ENCODE results near the gene NPTX1. TPM values are rescaled to one million over a fixed set of nuclear protein-coding genes. Genes with fewer than 3 reads are reported as not detected.
A peak's percentile ranks its signal among the peaks of the same experiment; 100 is the strongest.

The NPTX1 gene
- total RNA-seq, 4 donors from 2014 or later: 0.21 to 0.59 TPM; not detected in 2

GRCh38 chr17:80424878-80425765 is 51.3 kb downstream of the NPTX1 start:
- H3K27ac ChIP-seq: no peak overlapping the region
- no peak for DNase-seq (ENCODE audit: low spot score in 2 of 2)
- 76 to 78% methylated on average over 22 to 24 of the region's 27 CpGs for WGBS, 2 donors
- no peak overlapping the region for H3K4me3 ChIP-seq
- no peaks in the 10 kb centered on the region for H3K27me3 ChIP-seq
- peaks cover 0 to 9% (median 3%) of the 10 kb centered on the region in 4 donors for H3K4me1 ChIP-seq
- no peaks in the 10 kb centered on the region for H3K9me3 ChIP-seq
- TF ChIP-seq POLR2A (IDR thresholded peaks at IDR 0.05) (no peak), EP300 (IDR thresholded peaks at IDR 0.05) (no peak)
- H3K36me3 ChIP-seq: peaks cover 0 to 55% (median 0%) of the 10 kb centered on the region in 3 donors

GRCh38 chr17:80424261-80424660 is 52.1 kb downstream of the NPTX1 start:
- Histone ChIP-seq H3K27ac (no peak overlapping the region), H3K9me3 (no peaks in the 10 kb centered on the region), H3K4me3 (no peak overlapping the region), H3K27me3 (no peaks in the 10 kb centered on the region), H3K4me1 (peaks cover 0 to 9% (median 3%) of the 10 kb centered on the region in 4 donors), H3K36me3 (peaks cover 0 to 55% (median 0%) of the 10 kb centered on the region in 3 donors)
- DNase-seq (ENCODE audit: low spot score in 2 of 2): no peak
- 83 to 87% methylated on average over 7 to 8 of the region's 8 CpGs for WGBS, 2 donors
- no peak for TF ChIP-seq EP300 (IDR thresholded peaks at IDR 0.05)
- TF ChIP-seq CTCF (IDR thresholded peaks at IDR 0.05): no peak
- TF ChIP-seq POLR2A (IDR thresholded peaks at IDR 0.05): no peak

GRCh38 chr17:80423536-80424225 is 52.7 kb downstream of the NPTX1 start:
- peaks cover 0 to 9% (median 3%) of the 10 kb centered on the region in 4 donors for H3K4me1 ChIP-seq
- no peak overlapping the region for H3K4me3 ChIP-seq
- no peaks in the 10 kb centered on the region for H3K27me3 ChIP-seq
- H3K36me3 ChIP-seq: peaks cover 0 to 53% (median 0%) of the 10 kb centered on the region in 3 donors
- no peaks in the 10 kb centered on the region for H3K9me3 ChIP-seq
- DNase-seq (ENCODE audit: low spot score in 2 of 2): no peak
- WGBS, 2 donors: 69 to 80% methylated on average over 12 of the region's 13 CpGs
- H3K27ac ChIP-seq: no peak overlapping the region
- no peak for TF ChIP-seq POLR2A (IDR thresholded peaks at IDR 0.05)
- no peak for TF ChIP-seq CTCF (IDR thresholded peaks at IDR 0.05)
- TF ChIP-seq EP300 (IDR thresholded peaks at IDR 0.05): no peak

GRCh38 chr17:80422981-80423380 is 53.4 kb downstream of the NPTX1 start:
- WGBS, 2 donors: 60 to 81% methylated on average over 13 to 18 of the region's 20 CpGs
- H3K27ac ChIP-seq: no peak overlapping the region

GRCh38 chr17:80422276-80422675 is 54.1 kb downstream of the NPTX1 start:
- peaks cover 0 to 53% (median 0%) of the 10 kb centered on the region in 3 donors for H3K36me3 ChIP-seq
- no peaks in the 10 kb centered on the region for H3K27me3 ChIP-seq
- no peaks in the 10 kb centered on the region for H3K9me3 ChIP-seq
- no peak for TF ChIP-seq EP300 (IDR thresholded peaks at IDR 0.05)
- TF ChIP-seq POLR2A (IDR thresholded peaks at IDR 0.05): no peak
- TF ChIP-seq CTCF (IDR thresholded peaks at IDR 0.05): no peak
- H3K4me3 ChIP-seq: no peak overlapping the region
- DNase-seq (ENCODE audit: low spot score in 2 of 2): no peak
- 81 to 89% methylated on average over 18 of the region's 18 CpGs for WGBS, 2 donors
- H3K27ac ChIP-seq: no peak overlapping the region
- H3K4me1 ChIP-seq: peaks cover 0 to 16% (median 3%) of the 10 kb centered on the region in 4 donors

More at GRCh38 chr17:80422981-80423380, 53.4 kb downstream of the NPTX1 start:
- Histone ChIP-seq H3K4me1 (peaks cover 0 to 9% (median 3%) of the 10 kb centered on the region in 4 donors), H3K36me3 (peaks cover 0 to 53% (median 0%) of the 10 kb centered on the region in 3 donors), H3K4me3 (no peak overlapping the region), H3K9me3 (no peaks in the 10 kb centered on the region), H3K27me3 (no peaks in the 10 kb centered on the region)
- TF ChIP-seq EP300 (IDR thresholded peaks at IDR 0.05) (peak in 1 of 2 donors; percentile 6), CTCF (IDR thresholded peaks at IDR 0.05) (no peak)
- no peak for DNase-seq (ENCODE audit: low spot score in 2 of 2)

Data from tibial nerve (tissue), 4 donors.